GM12891 (cell line): Measurements from ENCODE around the gene RTEL1.

ENCODE experiments used
- POLR2A ChIP-seq: IDR thresholded peaks from 2 replicates; pipeline ENCODE4 v1.6.1; 2011; ENCODE audit warnings: low read depth, low read length, control low read depth
- TAF1 ChIP-seq: IDR thresholded peaks from 2 replicates; pipeline ENCODE4 v1.6.1; 2011; ENCODE audit warnings: low read depth, low read length, control low read depth

DNA sequence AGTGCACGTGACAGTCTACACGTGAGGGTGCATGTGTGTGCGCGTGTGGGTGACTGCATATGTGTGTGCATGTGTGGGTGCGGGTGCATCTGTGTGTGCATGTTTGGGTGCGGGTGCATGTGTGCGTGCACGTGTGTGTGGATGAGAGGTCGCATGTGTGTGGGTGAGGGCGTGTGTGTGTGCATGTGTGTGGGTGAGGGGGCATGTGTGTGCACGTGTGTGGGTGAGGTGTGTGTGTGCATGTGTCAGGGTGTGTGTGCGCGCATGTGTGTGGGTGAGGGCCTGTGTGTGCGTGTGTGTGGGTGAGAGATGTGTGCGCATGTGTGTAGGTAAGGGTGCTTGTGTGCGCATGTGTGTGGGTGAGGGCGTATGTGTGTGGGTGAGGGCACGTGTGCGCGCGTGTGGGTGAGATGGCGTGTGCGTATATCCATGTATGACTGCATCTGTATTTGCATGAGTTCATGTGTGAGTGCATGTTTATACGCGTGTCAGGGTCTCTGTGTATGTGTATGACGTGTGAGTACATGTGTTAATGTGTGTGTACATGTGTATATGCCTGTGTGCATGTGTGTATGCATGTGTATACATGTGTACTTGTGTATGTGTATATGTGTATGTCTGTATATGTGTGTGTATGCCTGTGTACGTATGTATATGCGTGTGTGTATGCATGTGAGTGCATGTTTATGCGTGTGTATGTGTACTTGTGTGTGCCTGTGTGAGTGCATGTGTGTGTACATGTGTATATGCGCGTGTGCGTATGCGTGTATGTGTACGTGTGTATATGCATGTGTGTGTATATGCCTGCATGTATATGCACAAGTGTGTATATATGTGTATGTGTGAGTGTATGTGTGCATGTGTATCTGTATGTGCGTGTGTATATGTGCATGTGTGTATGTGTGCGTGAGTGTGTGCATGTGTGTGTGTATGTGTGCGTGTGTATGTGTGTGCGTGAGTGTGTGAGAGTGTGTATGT lies 74.3 kb downstream of the RTEL1 start:
- TF ChIP-seq POLR2A (no peak), TAF1 (no peak)
